HG03103 (cell line): ENCODE results near the gene DRP2.
"Not testable (repeated sequence)": the region's sequence is repeated elsewhere in the genome, so short reads cannot be mapped to it uniquely, and the experiment has no call there.

Experiments used
- ATAC-seq: cut with Tn5 transposase; IDR thresholded peaks from one replicate; pipeline ENCODE4 v1.9.1; 2021; ENCODE audit warnings: low read depth; ENCODE audit not compliant: unreplicated experiment

The DRP2 gene

GRCh38 chrX:101237041-101237440 lies 17.5 kb downstream of the DRP2 start:
- no peak for ATAC-seq

- no peak for ATAC-seq
These were observed 21.9 kb downstream of the DRP2 start for GRCh38 chrX:101241531-101241930.

- no peak for ATAC-seq
These were observed 33.0 kb downstream of the DRP2 start for GRCh38 chrX:101252634-101253033.

GRCh38 chrX:101257448-101258258 lies 38.1 kb downstream of the DRP2 start:
- ATAC-seq: no peak

GRCh38 chrX:101258259-101258581 lies 38.6 kb downstream of the DRP2 start:
- no peak for ATAC-seq

GRCh38 chrX:101260435-101260834 lies 40.8 kb downstream of the DRP2 start:
- no peak for ATAC-seq

- ATAC-seq: no peak
These were observed 43.0 kb downstream of the DRP2 start for GRCh38 chrX:101262590-101262989.

GRCh38 chrX:101263766-101264165 lies 44.2 kb downstream of the DRP2 start:
- ATAC-seq: no peak

- ATAC-seq: no peak
These were observed 46.4 kb downstream of the DRP2 start for GRCh38 chrX:101265869-101266428.

- no peak for ATAC-seq
These were observed 54.6 kb downstream of the DRP2 start for GRCh38 chrX:101274198-101274597.

- ATAC-seq: no peak
These were observed 56.7 kb downstream of the DRP2 start for GRCh38 chrX:101276238-101276637.

GRCh38 chrX:101287402-101287801 lies 67.8 kb downstream of the DRP2 start:
- ATAC-seq: no peak

GRCh38 chrX:101290957-101291603 lies 71.5 kb downstream of the DRP2 start, which contains the start of gene TAF7L:
Gene TAF7L, minus strand, starts transcription at chrX:101291334. Its CDS starts 3,791 bp downstream, at chrX:101287543.
- ATAC-seq: no peak

GRCh38 chrX:101295603-101296002 lies 76.0 kb downstream of the DRP2 start:
- not testable (repeated sequence) for ATAC-seq

GRCh38 chrX:101303790-101304189 lies 84.2 kb downstream of the DRP2 start:
- ATAC-seq: no peak
